D341Med (cell line): ENCODE results near the gene GNAZ.
"Not testable (repeated sequence)": the region's sequence is repeated elsewhere in the genome, so short reads cannot be mapped to it uniquely, and the experiment has no call there.

ENCODE experiments used
- DNase-seq: peaks from one replicate; pipeline ENCODE4 v3.0.0; 2012; ENCODE audit warnings: low spot score

The GNAZ gene

DNA sequence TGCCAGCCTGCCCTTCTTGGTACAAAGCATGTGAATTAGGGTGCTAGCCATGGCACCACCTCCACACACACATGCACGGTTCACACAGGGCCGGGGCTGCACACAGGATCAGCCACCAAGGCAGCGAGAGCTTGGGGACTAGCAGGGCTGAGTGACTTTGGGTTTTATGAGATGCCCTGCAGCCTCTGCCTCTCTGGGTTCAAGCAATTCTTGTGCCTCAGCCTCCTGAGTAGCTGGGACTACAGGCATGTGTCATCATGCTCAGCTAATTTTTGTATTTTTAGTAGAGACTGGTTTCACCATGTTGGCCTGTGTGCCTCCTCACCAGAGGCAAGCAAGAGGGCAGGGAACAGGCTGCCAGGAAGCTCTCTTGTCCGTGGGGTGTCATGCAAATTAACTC, 66.7 kb downstream of the GNAZ start:
- DNase-seq = not testable (repeated sequence)

DNA sequence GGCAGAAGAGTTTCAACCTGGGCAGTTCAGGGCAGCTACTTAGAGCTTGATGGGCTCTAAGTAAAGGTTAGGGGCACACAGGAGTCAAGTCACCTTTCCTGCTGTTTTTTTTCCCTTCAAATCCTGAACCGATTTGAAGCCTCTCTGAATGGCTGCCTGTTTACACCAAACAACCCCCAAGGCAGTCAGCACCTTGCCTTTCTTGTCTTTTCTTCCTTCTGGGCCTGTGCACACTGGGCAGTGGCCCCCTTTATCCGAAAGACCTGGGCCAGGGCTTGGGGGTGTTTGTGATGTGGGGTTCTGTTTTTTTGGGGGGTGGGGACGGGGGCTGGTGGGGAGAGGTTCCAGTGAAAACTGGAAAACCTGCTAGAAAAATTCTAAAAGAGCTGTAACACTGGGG, 67.1 kb downstream of the GNAZ start:
- no peak for DNase-seq

DNA sequence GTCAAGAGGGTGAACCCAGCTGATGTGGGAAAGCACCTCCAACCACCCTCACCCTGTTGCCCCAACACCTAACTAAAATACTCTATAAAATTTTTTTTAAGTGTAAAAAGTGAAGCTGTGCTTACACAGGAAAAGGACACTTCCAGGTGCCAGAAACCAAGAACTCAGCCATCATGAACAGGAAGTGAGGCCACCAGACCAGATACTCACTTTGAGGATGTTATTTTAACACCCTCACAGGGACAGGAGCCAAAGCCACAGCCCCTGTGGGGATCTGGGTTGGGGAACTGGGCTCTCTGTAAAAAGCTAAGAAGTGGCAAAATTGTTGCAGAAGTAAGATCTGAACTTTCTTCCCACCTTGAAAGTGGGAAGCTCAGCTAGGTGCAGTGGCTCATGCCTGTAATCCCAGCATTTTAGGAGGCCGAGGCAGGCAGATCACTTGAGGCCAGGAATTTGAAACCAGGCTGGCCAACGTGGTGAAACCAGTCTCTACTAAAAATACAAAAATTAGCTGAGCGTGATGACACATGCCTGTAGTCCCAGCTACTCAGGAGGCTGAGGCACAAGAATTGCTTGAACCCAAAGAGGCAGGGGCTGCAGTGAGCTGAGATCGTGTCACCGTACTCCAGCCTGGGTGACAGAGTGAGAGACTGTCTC, 67.7 kb downstream of the GNAZ start:
- no peak for DNase-seq

DNA sequence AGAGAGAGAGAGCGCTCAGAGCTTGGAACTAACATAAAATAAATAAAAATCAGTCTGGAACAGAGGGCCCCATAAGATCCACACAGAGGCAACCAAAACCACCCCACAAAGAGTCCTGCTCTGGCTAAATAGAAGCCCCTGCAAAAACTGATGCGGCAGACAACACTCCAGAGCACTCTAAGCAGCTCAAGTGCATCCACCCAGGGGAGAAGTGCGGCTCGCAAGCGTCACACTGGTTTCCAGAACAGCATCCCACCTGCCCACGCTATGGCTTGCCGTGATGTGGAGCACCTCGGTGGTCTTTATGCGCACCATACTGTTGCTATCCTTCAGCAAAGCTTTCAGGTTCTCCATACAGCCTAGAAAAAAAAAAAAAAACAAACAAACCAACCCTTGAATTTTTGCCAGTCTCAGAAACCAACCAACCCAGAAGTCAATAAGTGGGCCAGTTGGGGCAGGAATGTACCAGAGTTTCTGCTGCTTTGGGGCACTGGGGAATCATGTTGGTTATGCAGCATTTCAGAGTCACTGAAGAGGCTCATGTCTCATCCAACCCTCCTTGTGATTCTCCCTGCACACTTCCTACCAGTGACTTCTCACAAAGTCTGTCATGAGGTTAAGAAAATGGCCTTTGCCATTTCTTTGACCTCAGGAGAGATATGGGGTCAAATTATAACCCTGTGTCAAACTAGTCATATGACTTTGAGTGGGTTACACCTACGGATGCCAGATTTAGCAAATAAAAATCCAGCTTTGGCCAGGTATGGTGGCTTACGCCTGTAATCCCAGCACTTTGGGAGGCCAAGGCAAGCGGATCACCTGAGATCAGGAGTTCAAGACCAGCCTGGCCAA, 68.5 kb downstream of the GNAZ start:
- no peak for DNase-seq

DNA sequence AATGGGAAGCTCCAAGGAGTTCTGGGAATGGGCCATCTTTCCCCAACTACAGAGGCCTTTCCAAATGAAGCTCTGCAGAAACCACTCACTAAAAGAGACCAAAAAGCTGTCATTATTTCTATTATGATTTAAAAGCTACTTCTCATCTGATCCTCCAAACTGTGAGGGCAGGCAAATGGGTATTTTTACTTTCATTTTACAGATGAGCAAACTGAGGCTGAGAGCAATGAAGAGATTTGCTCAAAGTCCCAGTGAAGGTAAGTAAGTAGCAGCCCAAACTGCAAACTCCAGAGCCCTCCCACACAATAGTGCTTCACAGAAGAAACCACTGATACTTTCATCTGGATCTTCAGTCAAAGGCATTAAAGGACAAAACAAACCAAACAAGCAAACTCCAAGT, 70.1 kb downstream of the GNAZ start:
- no peak for DNase-seq

DNA sequence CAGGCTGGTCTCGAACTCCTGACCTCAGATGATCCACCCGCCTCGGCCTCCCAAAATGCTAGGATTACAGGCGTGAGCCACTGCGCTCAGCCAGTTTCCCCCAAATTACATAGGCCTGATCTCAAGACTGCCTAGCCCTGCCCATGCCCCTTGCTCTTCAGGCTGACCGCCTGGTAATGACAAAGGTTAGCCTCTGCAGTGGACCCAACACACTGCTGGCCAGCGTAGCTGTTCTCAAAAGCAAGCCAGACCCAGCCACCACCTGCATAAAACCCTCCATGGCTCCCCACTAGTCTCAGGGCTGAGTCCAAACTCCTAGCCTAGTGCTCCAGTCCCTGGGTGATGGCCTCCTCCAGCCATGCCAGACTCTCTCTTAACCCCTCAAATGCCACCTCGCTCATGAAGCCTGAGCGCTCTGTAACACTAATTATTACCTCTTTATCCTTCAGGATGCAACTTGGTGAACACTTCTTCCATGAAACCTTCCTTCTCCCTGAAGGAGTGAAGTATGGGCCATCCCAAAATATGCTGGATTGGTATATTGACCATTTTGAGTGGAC, 72.3 kb downstream of the GNAZ start:
- DNase-seq = no peak

DNA sequence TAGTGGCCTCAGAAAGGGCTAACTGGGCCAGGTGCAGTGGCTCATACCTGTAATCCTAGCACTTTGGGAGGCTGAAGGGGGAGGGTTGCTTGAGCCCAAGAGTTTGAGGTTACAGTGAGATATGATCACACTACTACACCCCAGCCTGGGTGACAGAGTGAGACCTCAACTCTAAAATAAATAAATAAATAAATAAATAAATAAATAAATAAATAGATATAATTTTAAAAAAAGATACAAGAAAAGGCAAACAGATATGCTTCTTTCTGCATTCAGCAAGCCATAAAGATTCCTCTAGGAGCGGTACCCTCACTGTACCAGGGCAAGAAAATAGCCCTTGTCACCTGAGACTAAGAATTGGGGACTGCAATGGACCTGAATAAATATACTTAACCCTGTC, 72.8 kb downstream of the GNAZ start:
- DNase-seq = no peak

DNA sequence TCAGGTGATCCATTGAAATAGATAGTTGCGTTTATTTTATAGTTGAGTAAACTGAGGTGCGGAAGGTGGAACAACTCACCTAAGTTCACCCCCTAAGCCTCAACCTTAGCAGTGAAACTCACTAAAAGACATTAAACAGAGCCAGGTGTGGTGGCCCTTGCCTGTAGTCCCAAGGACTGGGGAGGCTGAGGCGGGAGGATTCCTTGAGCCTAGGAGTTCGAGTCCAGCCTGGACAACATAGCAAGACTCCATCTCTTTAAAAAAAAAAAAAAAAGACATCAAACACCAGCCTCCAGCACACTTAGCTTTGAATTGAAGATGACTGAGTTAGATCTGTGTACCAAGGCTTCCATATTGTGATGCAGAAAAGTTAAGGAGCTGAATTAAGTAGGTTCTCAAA, 74.1 kb downstream of the GNAZ start:
- no peak for DNase-seq

DNA sequence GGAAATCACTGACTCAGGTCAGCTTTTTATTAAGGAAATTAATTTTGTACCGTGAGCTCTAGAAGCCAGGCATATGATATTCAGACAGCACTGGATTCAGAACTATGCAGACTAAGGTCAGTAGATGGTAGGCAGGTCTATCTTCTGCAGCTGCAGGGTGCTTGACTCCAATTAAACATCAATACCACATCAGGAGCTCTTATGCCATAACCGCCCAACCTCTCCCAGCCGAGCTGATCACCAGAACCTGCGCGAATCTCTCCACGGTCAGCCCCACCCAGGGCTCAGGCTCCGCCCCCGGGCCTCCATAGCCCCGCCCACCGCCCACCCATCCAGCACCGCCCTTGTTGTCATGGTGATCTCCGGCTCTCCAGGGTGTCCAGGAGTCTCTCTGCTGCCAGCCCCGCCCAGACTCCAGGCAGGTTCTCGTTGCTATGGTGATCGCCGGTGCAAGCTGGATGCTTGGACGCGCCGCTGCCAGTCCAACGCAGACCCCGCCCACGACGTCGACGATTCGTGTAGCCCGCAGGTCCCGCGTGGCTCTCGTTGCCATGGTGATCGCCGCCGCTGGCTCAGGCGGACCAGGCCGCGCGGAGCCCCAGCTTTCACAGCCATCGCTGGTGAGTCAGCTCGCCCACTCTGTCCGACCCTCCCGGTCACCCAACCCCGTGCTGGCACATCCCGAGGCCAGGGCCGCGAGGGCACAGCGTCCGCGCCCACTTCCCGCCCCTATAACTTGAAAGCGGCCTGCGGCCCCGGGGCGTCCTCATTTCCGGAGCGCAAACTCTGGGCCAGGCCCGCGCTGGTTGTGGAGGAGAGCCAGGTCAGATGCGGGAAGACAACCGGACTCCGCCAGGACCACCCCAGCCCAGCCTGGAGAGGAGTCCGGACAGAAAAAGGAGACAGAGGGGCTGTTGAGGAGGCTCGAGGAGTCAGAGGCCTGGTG, 74.9 kb downstream of the GNAZ start, which contains the start of gene RAB36:
TSS of gene RAB36 (plus strand) at position 546 of the 946 bp plus-strand sequence. CDS start 1,140 bp downstream, outside the sequence.
- DNase-seq = peak; percentile 54

DNA sequence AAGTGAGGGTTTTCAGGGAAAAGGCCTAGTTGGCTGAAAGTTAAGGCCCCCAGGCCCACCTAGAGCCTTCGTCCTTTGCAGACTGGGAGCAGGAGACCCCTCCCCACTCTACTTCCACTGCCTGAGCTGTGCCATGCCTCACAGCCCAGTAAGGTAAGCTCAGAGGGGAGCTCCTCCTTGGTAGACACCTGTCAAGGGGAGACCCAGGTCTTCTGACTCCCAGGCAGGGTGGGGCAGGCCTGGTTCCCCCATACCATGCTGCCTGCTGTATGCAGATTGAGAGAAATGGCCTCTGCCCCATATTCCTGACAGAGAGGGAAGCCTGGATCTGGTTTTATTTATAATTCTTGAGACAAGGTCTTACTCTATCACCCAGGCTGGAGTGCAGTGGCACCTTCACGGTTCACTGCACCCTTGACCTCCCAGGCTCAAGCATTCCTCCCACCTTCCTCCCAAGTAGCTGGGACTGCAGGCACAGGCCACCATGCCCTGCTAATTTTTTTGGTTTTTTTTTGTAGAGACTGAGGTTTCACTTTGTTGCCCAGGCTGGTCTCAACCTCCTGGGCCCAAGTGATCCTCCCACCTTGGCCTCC, 75.7 kb downstream of the GNAZ start:
- DNase-seq = no peak

DNA sequence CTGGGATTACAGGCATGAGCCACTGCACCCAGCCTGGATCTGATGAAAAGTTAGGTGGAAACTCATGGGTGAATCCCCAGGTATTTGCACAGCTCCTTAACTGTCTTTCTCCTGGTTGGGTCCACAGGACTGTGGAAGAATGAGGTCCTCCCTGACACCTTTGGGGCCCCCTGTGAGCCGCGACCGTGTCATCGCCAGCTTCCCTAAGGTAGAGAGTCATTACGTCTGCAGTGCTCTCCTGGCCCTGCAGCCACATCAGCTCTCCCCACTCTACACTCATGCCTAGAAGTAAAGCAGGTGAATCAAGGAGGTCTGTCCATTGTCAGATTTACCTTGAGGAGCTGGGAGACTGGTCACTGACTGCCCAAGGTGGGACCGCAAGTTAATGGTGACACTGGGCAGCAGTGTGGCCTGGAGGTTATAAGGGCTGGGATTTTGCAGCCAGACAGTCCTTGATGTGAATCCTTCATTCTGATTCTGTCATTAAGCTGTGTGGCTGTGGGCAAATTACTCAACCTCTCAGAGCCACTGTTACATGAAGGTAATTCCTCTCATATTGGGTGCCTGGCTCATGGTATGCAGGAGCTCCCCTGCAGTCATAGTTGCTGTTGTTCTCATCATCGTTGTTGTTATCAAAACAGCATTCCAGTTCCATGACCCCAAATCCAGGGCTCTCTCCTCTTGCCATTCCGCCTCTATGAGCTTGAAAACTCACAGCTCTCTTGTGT, 76.3 kb downstream of the GNAZ start:
- DNase-seq = no peak

DNA sequence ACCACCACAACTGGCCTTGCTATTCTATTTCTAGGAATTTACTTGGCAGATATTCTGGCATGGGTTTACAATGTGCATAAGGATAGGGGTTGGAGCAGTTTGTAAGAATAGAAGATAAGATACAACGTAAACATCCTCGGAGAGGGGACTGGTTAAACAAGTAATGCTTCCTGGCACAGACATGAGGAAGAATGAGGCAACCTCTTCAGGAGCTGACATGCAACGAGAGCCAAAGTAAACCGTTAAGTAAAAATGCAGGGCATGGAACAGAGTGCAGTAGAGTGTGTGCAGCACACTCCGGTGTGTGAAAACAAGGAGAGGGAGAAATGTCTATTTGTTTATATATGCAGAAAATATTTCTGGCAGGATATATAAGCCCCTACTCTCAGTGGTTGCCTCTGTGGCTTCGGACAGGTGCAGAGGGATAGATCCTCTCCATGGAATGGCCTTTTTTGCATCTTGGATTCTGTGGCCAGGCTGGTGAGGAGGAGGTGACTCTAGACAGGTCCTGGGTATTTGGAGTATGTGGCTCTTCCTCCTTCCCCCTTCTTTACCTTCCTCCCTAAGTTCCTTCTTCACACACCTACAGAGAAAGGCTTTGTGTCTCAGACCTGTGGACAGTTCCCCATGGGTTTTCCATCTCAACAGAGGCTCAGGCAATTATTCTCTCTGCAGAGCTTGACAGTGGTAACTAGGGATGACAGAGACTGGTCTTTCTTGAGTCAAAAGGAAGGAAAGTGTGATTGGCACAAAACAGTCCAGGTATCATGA, 77.5 kb downstream of the GNAZ start:
- DNase-seq = no peak

DNA sequence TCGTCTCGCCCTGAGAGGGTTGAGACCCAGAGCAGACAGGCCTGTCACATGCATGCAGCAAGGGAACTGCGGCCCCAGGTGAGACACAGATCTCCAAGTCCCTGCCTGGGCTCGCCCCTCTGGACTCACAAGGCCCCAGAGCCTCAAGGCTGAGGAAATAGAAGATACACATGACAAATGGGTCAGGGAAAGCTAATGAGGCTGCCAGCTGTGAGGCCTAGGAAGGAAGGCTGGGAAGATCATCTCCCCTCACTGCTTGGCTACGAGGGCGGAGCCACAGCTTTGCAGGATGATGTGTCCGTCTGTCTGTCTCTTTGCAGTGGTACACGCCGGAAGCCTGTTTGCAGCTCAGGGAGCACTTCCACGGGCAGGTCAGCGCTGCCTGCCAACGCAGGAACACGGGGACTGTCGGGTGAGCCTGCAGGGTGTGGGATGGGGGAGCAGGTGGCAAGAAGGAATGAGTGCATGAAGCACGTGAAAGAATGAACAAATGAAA, 79.5 kb downstream of the GNAZ start:
- DNase-seq = no peak

DNA sequence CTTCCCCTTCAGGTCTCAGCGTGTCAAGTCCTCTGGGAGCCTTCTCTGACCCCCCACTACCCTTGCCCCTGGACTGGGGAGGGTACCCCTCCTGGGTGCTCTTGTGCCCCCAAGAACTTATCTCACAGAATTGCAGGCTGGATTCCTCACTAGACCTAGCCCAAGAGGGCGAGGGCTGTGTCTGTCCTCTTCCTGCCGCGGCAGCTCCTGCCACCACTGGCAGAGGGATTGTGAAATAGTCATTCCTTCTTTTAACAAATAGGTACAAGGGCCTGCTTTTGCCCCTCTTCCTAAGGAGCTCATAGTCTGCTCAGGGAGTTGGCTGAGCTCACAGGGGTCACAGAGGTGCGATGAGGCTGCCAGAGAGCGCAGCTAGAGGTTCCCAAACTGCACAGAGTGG, 80.4 kb downstream of the GNAZ start:
- no peak for DNase-seq

DNA sequence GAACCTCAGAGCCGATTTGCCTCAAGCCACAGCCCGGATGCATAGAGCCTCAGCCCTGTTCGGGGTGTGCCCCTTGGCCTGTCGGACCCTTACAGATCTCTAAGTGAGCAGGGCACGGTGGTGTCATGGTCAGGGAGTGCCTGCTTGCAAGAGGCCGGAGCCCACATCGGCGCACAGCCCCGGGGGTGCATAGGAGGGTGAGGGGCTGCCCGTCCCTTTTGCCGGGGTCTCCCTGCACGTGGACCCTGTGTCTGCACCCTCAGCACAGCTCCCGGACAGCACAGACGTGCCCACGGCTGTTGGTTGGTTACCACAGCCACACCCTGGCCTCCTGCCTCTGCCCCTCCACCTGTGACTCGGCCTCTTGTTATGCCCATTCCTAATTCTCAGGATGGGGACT, 81.5 kb downstream of the GNAZ start:
- DNase-seq = no peak

DNA sequence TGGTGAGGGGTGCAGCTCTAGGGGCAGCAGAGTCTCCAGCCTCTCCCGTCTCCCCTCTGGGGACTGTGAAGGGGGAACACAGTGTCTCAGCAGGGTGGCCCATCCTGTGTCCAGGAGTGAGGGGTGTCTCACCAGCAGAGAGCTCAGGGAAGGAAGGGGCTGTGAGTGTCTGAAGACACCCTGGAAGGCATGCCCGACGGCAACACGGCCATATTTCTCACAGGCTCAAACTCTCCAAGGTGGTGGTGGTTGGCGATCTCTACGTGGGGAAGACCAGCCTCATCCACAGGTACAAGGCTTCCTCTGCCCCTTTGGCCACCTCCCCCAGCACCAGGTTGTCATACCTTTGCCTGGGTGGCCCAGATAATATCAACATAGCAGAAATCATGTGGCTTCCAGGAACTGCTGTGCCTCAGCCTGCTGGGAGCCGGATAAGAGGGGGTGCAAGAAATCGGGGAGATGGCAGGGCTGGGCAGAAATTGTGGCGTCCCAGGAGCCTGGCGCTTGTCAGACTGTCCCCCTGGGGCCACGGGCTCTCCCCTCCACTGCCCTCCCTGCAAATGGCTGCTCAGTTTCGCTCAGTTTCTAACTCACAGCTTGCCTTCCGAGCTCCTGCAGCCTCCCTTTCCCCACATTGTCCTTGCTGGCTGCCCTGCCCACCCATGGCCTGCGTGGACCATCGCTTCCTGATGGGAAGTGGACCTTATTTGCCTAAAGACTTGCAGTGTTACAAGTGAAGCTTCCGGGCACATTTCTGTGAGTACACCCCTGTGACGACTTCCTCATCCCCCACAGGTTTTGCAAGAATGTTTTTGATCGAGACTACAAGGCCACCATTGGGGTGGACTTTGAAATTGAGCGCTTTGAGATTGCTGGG, 82.2 kb downstream of the GNAZ start:
- DNase-seq = no peak

DNA sequence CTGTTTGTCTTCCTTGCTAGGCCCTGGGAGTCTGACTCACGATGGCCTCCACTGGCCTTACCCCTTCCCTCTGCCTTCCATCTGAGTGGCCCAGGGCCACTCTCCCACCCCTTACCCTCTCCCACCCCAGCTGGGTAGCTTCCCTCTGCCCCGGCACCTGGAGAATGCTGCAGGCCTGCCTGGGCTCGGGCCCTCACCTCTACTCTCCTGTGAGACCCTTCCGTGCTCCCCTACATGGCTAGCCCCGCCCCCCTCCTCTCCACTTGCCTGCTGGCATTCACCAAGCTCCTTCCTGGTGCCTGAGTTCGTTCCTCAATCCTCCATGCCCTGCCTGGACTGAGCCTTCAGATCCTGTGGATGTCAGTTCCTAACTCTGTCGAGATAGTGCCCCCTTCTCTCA, 83.7 kb downstream of the GNAZ start:
- no peak for DNase-seq

DNA sequence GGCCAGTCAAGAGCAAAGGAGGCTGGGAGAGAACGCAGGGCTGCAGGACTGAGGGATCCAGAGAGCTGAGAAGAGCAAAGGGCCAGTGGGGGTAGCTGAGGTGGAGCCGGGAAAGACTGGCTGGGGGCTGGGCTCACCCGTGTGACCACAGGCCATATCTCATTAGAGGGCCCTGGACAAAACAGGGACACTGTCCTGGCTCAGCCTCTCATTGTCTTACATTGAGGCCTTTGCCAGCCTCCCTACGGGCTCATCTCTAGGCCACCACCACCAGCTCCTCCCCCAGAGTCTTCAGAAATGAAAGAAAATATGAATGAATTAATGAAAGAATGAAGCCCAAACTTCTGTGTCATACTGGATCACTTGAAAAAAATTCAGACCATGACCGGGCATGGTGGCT, 84.1 kb downstream of the GNAZ start:
- no peak for DNase-seq

DNA sequence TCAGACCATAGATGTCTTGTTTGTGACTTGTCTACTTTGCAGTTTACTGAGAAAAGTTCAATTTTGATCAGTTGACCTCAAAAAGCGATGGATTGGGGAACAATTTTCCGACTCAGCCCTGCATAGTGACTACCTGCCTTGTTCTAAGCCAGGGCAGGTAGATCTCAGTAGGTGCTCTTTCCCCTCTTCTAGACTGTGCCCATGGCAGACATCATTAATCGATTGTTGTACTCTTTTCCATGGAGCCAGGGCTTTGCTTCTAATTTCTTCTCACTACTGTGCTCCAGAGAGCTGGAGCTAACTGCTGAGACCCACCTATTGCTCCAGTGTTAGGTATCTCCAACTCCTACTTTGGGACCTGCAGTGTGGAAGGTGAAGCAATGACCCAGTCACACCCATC, 84.8 kb downstream of the GNAZ start:
- DNase-seq = no peak
